Fibroblast of mammary gland (primary cell): ENCODE data around the gene GPR78.

Source experiments
- DNase-seq: peaks from one replicate; pipeline ENCODE4 v3.0.0-alpha.2; 2010; ENCODE audit warnings: low read depth
- H3K4me3 ChIP-seq: 2 replicates; pipeline ENCODE4 v1.5.1; 2011; ENCODE audit warnings: low read depth, mild to moderate bottlenecking, low read length, moderate library complexity; ENCODE audit not compliant: control insufficient read depth
- TF ChIP-seq, protein P1 (sequence below): conservative IDR thresholded peaks from 2 replicates; pipeline ENCODE4 v1.5.1; 2011; ENCODE audit warnings: low read depth, low read length, inconsistent platforms; ENCODE audit not compliant: control insufficient read depth, insufficient read depth

GPR78 gene

GRCh38 chr4:8537041-8537461 lies 43.1 kb upstream of the GPR78 start:
- peak; percentile 96 for DNase-seq
- H3K4me3 ChIP-seq: no peak overlapping the region
- TF ChIP-seq, protein P1, sequence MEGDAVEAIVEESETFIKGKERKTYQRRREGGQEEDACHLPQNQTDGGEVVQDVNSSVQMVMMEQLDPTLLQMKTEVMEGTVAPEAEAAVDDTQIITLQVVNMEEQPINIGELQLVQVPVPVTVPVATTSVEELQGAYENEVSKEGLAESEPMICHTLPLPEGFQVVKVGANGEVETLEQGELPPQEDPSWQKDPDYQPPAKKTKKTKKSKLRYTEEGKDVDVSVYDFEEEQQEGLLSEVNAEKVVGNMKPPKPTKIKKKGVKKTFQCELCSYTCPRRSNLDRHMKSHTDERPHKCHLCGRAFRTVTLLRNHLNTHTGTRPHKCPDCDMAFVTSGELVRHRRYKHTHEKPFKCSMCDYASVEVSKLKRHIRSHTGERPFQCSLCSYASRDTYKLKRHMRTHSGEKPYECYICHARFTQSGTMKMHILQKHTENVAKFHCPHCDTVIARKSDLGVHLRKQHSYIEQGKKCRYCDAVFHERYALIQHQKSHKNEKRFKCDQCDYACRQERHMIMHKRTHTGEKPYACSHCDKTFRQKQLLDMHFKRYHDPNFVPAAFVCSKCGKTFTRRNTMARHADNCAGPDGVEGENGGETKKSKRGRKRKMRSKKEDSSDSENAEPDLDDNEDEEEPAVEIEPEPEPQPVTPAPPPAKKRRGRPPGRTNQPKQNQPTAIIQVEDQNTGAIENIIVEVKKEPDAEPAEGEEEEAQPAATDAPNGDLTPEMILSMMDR: no peak

- no peak overlapping the region for H3K4me3 ChIP-seq
- no peak for DNase-seq
- TF ChIP-seq, protein P1: no peak
These were observed 42.0 kb upstream of the GPR78 start for GRCh38 chr4:8538076-8538702.

DNA sequence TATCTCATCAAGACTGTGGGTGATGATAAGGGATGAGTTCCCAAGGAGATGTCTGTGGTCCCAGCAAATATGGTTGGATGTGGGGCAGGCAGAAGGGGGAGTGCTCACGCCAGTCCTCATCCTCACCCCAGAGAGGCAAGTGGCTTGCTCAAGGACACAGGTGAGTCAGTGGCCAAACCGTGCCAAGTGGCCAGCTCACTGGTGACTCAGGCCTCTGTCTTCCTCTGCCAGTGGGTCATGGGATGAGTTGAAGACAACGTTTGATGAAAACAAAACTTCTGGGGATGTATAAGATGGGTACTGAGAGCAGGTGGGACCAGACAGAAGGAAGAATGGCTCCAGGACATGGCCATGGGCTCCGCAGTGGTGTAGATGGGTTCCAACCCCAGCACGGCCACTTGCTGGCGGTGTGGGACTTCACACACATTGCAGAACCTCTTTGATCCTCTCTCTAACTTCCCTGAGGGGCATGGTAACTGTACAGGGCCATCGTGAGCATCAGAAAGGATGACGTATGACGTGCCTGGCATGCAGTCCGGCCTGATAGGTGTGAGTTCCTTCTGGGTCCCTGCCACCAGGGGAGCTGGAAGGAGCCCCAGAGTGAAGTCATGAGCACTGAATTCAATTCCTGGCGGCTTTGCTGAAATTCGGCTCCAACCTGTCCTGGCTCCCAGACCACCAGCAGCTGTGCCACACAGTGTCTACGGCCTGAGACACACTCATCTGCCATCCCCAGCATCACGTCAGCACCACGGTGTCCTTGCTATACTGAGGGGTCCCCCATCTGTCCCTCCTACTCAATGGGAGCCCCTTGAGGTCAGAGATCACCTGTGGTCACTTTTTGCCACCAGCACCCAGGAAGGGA lies 41.3 kb upstream of the GPR78 start:
- DNase-seq: peak; percentile 93
- TF ChIP-seq, protein P1: no peak
- no peak overlapping the region for H3K4me3 ChIP-seq

- TF ChIP-seq, protein P1: no peak
- H3K4me3 ChIP-seq: no peak overlapping the region
- no peak for DNase-seq
These were observed 40.5 kb upstream of the GPR78 start for GRCh38 chr4:8539661-8540060.

DNA sequence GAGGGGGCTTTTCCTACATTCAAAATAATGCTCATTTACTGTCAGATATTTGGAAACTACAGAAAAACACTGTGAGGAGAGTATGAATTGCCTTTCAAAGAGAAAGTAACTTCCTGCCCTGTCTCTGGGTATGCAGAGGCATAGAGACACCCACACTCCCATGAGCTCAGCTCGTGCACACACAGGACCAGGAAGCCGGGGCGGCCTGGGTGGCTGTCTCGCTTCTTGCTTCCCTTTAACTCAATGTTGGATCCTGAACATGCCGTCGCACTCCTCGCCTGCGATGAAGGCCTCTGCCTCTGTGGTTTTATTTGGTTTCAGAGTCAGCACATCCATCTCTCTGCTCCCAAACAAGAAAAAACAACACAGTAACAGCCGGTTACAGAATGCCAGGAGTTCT lies 40.1 kb upstream of the GPR78 start:
- H3K4me3 ChIP-seq: no peak overlapping the region
- no peak for DNase-seq
- TF ChIP-seq, protein P1: no peak

DNA sequence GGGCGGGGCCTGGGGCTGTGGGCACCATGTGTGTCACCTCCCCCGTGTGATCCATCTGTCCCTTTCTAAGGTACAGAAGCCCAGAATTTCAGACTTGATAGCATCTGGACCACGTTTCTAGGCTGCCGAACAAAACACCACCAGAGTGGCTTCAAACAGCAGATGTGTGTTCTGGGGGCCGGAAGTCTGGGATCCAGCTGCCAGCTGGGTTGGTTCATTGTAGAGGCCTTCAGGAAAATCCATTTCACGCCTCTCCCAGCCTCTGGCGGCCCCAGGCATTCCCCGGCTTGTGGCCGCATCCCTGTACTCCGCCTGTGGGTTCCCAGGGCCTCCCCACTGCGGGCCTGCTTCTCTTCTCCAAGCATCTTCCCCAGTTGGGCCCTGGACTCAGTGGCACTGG lies 39.6 kb upstream of the GPR78 start:
- no peak overlapping the region for H3K4me3 ChIP-seq
- TF ChIP-seq, protein P1: no peak
- DNase-seq: no peak
